Skeletal muscle cell (primary cell): ENCODE measurements around the gene AGAP1.
A peak's percentile ranks its signal among the peaks of the same experiment; 100 is the strongest.

Source experiments
- DNase-seq: peaks from one replicate; pipeline ENCODE4 v3.0.0-alpha.2; 2010; ENCODE audit warnings: low read depth
- H3K4me3 ChIP-seq: 2 replicates; pipeline ENCODE4 v1.5.1; 2011; ENCODE audit warnings: low read depth, mild to moderate bottlenecking, control low read depth, low read length, moderate library complexity

The AGAP1 gene

DNA sequence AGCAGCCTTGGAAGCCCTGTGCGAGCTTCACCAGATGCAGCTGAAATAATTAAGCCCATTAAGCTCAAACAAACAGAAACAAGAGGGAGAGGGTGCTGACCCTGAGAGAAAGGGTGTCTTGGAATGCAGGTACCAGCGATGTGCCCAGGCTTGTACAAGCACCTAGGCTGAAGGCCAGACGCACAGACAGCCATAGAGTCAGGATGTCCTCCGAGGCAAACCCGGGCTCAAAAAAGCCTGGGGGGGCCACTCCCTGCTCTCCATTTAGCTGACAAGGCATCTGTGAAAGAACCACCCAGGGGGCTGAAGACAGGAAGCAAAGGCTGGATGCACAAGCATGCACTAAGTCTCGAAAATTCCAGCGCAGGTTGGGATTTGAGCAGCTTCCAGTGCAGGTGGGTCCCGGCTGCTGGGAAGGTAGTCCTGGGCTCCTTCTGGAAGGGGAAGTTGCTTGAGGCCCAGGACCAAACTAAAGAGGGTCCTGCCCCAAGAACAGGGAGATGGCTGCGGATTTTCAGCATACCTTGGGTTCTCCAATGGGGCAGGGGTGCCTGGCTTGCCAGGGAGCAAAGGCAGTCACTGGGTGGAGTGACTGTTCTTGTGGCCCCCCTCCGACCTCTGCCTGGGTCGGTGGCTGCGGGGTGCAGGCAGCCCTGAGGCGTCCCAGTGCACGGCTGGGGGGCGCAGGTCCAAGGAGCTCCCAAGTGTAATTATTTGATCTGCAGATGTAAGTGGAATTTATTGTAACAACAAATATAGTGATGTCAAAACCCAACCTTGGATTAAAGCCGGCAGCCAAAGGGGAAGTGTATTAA, 668.4 kb downstream of the AGAP1 start:
- no peak for DNase-seq
- H3K4me3 ChIP-seq, result no peak overlapping the region

DNA sequence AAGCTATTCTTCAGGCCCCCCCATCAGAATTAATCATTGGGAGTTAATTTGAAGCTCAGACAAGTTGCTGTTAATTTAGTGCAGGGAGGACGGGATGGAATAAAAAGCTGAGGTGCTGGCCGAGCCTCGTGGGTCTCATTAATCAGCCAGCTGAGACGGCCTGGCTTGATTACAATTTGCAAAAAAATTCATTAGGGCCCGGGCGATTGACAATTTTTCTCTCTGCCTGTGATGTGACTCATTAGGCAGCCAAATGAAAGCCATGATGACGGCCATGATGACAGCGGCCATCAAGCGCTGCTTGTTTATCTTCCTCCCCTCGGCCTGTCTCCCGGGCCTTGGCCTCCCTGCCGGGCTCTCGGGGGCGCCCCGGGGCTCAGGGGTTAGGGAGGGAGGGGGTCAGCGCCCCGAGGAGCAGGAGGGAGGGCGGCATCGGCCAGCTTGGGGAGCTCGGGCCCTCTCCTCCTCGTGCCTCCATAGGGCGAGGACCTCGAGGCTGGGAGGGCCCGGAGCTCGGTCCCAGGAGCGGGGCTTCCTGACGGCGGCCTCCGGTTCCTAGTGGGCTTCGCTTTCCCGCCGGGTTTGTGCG, 669.1 kb downstream of the AGAP1 start:
- no peak overlapping the region for H3K4me3 ChIP-seq
- DNase-seq, result no peak

DNA sequence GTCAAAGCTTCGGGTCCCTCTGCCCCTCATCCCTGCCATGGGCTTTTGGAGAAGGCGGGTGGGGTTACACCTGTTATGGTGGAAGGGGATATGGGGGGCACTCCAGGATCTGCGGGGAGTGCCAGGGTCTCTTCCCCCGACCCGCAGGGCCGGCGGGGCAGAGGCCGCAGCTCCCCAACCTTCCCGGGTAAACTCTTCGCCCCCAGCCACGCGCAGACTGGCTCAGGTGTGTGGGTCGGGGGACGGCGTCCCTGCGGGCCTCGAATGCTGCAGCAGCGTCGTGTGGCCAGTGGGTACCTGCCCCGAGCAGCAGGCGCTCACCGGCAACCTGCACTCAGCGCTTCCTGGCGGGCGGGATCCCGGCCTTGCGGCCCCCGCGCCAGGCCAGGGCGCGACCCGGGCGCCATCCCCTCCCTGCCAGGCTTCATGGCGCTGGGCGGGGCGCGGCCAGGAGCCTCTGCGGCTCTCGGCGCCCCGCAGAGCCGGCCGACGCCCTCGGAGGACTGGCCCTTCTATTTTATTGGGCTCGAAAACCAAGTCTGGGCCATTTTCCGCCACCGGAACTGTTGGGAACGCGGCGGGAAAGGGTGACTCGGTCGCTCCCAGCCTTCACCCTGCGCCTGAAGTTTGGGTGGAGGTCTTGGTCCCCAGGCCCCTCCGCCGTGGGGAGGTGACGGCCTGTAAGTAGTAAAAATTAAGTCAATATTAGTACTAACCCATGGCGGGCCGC, 669.8 kb downstream of the AGAP1 start:
- no peak for DNase-seq
- H3K4me3 ChIP-seq, result peak overlapping the region; percentile 48

DNA sequence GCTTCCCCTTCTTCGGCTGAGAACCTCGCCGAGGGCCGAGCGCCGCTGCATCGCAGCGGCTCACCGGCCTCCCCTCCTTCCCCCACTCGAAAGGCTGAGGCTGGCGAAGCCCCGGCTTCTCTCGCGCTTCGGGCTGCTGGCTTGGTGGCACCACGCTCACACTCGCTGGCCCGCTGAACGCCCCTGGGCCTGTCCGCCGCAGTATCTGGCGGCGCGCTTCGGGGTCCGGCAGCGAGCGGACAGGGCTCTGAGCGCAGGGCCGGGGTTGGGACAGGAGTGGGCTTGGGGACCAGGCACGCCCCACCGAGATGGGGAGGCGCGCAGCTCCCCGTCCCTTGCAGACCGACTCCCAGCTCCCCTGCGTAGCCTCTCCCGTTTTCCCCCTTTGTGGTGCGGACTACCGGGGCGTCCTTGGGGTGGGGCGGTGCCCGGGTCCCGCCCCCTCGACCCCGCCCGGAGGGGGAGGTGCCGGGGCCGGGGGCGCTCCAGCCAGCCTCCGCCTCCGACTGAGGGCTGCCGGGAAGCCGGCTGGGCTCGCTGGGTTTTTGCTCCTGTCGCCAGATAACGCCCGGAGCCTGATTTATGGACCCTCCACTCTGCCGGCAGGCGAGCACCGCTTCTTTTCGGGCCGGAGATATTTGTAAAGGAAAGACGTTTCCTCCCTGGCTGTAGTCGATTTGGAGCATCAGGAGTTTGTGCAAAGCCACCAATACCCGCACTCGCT, 670.5 kb downstream of the AGAP1 start:
- peak overlapping the region; percentile 48 for H3K4me3 ChIP-seq
- no peak for DNase-seq

DNA sequence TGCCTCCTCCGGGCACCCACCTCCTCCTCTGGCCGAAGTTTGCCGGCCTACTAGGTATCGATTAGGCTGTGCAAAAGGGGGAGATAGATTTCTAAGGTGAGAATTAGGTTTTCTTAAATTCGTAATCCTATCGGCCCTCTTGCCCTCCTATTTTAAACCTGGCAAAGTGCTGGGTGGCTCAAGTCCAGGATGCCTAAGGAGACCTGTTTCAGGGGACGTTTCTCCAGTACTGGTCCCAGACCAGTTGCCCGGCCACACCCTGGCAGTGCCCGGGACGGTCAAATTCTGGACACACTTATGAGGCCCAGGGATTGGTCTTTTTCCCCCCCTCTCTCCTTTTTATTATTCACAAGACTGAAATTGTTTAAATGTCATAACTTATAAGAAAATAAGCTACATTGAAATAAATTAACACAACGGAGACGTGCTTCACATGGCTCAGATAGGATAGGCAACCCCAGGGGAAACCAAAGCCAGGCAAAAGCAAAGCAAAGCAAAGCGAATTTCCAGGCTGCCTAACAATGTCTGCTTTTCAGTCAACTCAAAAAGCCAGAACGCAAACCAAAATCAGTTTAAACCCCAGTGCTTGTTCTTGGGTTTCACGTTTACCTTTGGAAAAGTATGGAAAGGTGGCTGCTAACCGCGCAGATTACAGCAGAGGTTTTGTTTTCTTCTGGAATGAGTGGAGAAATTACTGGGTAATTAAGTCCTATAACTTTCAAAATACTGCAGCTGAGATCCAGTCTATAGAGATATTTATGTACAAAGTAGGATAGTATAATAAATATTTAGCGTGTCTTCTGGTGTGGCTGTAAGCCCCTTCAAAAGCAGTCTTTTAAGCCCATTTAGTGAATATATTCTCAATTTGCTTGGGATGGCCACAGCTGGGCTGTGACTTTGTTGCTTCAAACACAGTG, 671.3 kb downstream of the AGAP1 start:
- peak overlapping the region; percentile 48 for H3K4me3 ChIP-seq
- no peak for DNase-seq

DNA sequence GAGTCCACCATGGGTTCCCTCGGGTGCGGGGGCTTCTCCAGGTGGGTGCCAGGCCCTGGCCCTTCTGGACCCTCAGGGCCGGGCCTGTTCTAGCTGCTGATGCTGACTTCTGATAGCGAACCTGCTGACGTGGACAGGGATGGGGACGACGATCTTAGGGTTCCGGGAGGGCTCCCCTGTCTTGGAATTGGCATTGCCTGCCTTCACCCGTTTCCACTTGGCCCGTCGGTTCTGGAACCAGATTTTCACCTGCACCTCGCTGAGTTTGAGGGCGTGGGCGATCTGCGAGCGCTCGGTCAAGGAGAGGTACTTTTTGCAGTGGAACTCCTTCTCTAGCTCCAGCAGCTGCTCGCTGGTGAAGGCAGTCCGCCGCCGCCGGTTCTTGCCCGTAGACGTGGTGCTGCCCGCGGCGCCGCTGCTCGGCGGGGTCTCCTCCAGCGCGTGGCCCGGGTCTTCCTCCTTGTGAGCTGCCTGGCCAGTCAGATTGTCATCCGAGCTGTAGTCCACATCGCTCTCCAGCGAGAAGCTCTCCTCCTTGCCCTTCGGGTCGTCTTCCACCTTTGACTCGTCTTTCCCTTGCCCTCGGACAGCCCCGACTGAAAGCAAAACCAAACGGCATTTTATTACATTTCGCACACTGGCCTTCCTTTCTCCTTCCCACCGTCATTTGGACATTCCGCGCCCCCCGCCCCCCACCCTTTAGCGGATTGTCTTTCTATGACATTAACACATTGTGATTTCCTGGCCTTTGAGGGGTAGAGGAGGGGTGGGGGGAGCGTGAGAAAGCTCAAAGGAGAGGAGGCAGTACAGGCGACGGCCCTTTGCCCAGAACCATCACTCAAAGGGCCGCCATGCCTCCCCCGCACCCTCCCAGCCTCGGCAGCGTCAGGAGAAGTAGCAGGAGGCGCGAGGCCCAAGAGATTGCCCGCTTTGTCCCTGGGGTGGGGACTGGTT, 672.3 kb downstream of the AGAP1 start:
- DNase-seq, result no peak
- H3K4me3 ChIP-seq, result peak overlapping the region; percentile 9

DNA sequence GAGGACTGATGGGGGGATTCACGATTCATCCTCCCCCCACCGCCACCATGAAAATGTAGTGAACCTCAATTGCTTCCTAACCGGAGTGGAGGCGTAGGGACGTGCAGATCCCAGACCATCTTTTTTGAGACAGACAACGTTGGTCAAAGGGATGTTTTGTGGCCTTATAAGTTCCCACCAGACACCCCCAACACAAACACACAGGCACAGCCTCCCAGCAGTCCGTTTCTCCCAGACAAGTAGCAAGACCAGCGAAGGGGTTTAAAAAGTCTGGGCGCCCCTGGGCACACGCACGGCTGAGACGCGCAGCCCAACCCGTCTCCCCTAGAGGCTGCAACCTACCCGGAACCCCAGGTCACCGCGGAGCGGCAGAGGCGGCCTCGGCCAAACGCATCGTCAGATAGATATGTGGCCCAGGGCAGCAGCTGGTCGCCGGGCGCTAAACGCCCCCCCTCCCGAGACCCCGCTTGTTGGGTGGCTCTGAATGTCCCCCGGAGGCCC, 673.0 kb downstream of the AGAP1 start:
- H3K4me3 ChIP-seq, result peak overlapping the region; percentile 47
- no peak for DNase-seq

DNA sequence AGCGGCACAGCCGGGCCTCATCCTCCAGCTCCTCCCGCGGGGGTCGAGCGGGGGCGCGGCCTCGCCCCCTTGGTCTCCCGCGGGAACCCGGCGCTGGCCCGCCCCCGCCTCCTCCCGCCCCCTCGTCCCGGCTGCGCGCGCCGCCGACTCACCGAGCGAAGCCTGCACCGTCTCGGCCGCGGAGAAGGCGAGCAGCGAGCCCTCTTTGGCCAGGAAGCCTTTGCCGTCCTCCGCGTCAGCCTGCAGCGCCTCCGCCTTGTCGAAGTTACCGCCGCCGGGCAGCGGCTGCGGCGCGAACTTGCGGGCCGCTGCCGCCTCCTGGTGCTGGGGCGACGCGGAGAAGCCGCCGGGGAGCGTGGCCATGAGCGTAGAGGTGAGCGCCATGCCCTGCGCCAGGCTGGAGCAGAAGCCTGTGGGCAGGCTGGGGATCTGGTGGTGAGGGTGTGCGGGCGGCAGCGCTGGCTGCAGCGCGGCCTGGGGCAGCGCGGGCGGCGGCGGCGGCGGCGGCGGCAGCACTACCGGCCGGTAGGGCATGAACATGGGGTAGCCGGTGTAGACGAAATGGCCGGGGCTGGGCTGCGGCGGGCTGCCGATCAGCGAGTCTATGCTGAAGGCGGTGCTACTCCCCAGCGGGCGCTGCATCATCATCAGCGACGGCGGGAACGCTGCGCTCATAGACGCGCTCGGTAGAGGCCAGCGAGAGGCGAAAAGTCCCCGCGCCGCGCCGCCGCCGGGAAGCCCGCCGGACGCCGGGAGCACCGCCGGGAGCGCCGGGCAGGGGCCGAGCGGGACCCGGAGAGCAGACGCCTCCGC, 673.7 kb downstream of the AGAP1 start:
- H3K4me3 ChIP-seq, result peak overlapping the region; percentile 47
- DNase-seq, result no peak

DNA sequence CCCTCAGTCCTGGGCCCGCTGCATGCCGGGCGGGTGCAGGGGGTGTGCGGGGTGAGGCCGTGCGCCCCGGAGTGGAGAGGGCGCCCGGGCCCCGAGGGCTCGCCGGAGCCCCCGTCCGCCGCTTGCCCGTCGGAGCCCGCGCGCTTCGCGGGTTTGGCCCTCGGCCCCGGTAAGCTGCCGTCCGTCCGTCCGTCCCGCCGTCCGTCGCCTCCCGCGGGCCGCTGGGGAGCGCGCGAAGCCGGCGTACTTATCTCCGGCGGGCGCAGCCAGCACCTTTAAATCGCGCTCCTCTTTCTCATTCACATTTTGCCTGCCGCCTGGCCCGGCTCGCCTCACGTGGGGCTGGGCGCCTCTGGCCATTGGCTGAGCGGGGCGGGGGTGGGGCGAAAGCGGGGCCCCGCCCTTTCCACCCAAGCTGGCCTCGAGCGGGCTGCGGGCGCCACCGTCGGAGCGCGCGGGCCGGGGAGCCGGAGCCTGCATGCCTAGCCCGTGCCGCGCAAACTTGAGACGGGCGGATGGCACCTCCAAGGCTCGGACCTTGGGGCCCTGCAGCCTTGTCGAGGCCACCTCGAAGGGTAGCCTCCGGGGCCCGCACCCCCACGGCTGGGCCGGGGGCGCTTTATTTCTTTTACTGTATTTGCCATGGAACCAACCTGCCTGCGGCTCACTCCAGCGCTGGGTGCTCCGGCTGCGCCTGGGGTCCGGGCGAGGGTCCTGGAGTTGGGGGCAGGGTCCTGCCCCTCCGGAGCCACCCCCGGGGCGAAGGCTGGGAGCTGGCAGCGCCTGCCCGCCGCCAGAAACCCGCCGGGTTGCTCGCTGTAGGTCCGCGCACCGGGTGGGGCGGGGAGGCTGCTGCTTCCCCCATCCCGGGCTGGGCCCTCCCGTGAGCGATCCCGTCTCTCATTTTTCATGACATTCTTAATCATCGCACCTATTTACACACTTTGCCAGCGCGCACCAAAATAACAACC, 674.6 kb downstream of the AGAP1 start, which contains the start of gene GBX2:
TSS of gene GBX2 (minus strand) at position 277 of the 971 bp plus-strand sequence. CDS start 415 bp downstream, outside the sequence.
- peak within 1 kb of the TSS; percentile 47 for H3K4me3 ChIP-seq
- DNase-seq, result no peak

DNA sequence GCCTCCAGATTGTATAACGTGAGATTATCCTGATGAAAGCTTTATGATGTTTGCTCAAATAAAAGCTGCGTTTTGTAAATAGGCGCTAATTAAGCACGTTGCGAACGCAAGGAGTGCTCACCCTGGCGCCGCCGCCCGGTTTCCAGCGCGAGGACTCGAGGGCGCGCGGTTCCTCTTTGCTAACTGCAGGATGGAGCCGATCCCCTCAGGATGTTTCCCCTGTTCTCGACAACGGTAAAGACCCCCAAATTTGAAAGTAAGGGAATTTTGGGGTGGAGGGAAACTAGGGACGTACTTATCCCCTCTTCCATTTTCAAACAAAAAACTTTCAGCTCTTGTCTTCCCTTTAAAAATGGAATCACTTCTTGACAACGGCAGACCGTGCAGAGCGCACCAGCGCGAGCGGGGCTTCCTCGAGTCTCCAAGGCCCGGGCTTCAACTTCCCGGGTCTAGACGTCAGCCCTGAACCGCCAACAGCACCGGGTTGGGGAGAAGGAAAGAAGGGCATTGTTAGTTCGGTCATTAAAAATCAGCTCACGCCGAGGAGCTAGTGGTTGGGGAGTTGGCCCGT, 675.4 kb downstream of the AGAP1 start:
- H3K4me3 ChIP-seq, result no peak overlapping the region

DNA sequence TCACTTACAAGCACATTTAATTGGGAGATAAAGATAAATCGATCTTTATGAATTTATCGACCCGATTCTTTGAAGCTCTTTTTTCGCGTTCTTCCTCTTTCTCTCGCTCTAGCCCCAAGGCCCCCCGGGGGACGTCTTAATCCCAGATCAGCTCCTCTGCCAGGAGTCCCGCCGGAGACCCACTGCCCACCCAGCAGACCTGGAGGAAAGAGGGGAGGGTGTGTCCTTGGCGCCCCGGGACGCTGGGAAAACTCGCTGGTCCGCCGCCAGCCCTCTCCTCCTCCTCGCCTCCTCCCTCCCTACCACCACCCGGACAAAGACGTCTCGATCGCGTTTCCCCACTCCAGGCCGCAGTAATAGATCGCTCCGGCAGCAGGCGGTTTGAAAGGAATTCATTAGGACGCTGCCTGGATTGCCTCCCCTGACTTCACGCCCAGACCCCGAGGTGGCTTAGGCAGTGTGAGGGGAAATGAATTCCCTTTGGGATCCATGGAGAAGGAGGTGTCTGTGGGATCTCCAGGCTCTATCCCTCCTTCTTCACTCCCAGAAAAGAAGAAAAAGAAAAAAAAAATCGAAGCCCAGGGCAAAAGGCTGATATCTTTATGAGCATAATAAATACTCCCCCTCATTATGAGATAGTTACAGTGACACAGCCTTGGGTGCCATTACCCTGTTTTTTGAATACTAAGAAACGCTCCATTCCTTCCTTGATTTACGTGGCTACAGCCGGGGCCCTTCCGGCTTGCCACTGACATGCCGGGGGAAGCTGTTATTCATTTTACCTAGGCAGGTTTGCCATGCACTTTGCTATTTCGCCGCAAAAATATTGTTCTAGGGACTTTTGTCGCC, 676.1 kb downstream of the AGAP1 start:
- no peak overlapping the region for H3K4me3 ChIP-seq
- DNase-seq, result no peak

More for the DNA sequence above, 675.4 kb downstream of the AGAP1 start:
- no peak for DNase-seq

DNA sequence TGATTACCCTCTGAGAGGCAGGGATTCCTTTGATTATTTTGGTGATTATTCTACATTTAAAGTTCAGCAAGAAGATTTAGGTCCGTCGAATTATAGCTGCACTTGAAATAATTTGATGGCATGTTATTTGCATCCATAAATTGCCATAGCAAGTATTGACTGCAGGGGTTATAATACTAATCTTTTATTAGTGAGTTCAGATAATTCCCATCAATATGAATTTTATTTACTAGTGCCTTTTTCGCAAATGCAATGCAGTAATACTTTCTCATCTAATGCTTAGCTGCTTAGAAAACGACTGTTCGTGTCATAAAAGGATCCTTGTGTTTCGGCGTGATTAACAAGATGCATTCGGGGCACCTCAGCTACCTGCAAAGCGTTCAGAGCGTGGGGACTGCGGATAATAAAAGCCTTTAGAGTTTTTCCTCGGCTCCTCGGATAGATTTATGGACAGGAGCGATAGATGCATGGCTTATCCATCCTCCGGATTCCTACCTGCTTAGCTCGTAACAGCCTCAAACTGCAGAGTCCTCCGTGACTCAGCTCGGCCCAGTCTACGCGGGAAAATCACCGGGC, 676.8 kb downstream of the AGAP1 start:
- DNase-seq, result no peak
- H3K4me3 ChIP-seq, result no peak overlapping the region

DNA sequence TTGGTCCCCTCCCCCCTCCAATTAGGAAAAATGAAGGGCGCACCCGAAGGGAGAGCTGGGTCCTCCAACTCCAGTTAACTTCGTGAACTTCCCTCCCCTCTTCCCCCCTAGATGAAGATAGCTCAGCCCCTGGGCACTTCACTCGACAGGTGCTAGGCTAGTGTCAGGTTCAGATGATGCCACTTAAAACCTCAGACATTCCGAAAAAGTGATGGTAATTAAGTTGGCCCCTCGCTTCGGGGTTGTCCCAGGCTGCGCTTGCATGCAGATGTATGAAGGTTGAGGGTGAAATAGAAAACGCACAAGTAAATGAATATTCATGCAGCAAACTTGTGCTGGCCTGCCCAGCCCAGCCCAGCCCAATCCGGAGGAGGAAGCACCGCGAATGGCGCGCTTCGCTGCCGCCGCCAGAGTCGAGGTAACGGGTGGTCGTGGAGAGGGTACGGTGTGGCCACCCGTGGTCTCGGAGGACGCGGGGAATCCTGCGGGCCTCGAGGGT, 677.4 kb downstream of the AGAP1 start:
- no peak overlapping the region for H3K4me3 ChIP-seq
- no peak for DNase-seq

DNA sequence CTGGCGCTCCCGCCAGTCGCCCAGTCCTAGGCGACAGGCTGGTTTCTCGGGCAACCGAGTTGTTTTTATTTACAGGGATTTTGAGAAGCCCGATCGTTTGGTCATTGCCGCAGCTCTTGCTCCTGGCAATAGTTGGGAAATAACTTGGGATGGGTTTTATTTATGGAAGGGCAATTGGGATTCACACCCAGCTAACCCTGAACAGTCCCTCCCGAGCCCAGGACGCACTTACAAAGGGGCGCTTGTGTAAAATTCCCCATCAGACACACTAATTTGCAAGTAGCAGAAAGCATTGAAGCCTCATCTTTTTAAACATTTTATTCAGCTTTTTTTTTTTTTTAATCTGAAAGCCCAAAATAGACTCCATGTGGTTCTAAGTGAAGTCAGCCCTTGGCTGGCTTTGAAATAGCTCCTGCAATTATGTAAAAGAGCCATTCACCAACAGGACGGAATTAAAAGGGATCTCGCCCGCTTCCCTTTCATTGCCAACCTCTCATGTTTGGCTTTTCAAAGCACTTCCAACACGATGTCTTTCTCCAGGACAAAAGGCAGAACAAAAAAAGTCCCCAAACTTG, 677.9 kb downstream of the AGAP1 start:
- no peak overlapping the region for H3K4me3 ChIP-seq
- no peak for DNase-seq
